Activated gamma-delta T cell treated with Interleukin-2 at 50 U/mL for 16 hours (primary cell): ENCODE measurements around the gene IMPDH2.
A peak's percentile ranks its signal among the peaks of the same experiment; 100 is the strongest.

Source experiments
- DNase-seq: peaks from one replicate; pipeline ENCODE4 v3.0.0-alpha.2; 2020

IMPDH2 gene

GRCh38 chr3:49028673-49029562 is at the start of gene IMPDH2:
TSS of gene IMPDH2 (minus strand) at chr3:49029398. CDS start at chr3:49029350, 48 bp downstream.
- peak; percentile 89 for DNase-seq

GRCh38 chr3:49076646-49077045 is 47.4 kb upstream of the IMPDH2 start:
- DNase-seq = no peak

GRCh38 chr3:49076116-49076515 is 46.9 kb upstream of the IMPDH2 start:
- DNase-seq = no peak

- DNase-seq = no peak
Measured at GRCh38 chr3:49058011-49058410, 28.8 kb upstream of the IMPDH2 start.

GRCh38 chr3:49057268-49057667 is 28.1 kb upstream of the IMPDH2 start:
- DNase-seq = no peak

- no peak for DNase-seq
Measured at GRCh38 chr3:49054344-49054862, 25.2 kb upstream of the IMPDH2 start.

GRCh38 chr3:49053543-49053942 is 24.3 kb upstream of the IMPDH2 start:
- DNase-seq = no peak

- no peak for DNase-seq
Measured at GRCh38 chr3:49035281-49035680, 6.1 kb upstream of the IMPDH2 start.

GRCh38 chr3:49034650-49035049 is 5.5 kb upstream of the IMPDH2 start:
- no peak for DNase-seq

GRCh38 chr3:49032646-49033304 is 3.6 kb upstream of the IMPDH2 start:
- no peak for DNase-seq

GRCh38 chr3:49030321-49030720 is 1.1 kb upstream of the IMPDH2 start:
- DNase-seq = no peak

GRCh38 chr3:49029563-49029884 is 326 bp upstream of the IMPDH2 start:
- DNase-seq = no peak

- no peak for DNase-seq
Measured at GRCh38 chr3:49028298-49028672, 913 bp downstream of the IMPDH2 start.

- no peak for DNase-seq
Measured at GRCh38 chr3:49027634-49028033, 1.6 kb downstream of the IMPDH2 start.

GRCh38 chr3:49026536-49026935 is 2.7 kb downstream of the IMPDH2 start:
- no peak for DNase-seq

GRCh38 chr3:49025793-49026520 is 3.2 kb downstream of the IMPDH2 start:
- DNase-seq = no peak

- DNase-seq = no peak
Measured at GRCh38 chr3:49025005-49025792, 4.0 kb downstream of the IMPDH2 start.

- no peak for DNase-seq
Measured at GRCh38 chr3:49024449-49024848, 4.7 kb downstream of the IMPDH2 start.

- no peak for DNase-seq
Measured at GRCh38 chr3:49023775-49024174, 5.4 kb downstream of the IMPDH2 start.

- DNase-seq = no peak
Measured at GRCh38 chr3:49022688-49023171, 6.5 kb downstream of the IMPDH2 start.

GRCh38 chr3:49021813-49022687 is 7.1 kb downstream of the IMPDH2 start, which contains the start of gene NDUFAF3:
TSS of gene NDUFAF3 (plus strand) at chr3:49022121. CDS start at chr3:49022145, 24 bp downstream.
- peak; percentile 90 for DNase-seq
